ENCODE data around the gene AFG3L2. TPM values are rescaled to one million over a fixed set of nuclear protein-coding genes. Genes with fewer than 3 reads are reported as not detected.

The AFG3L2 gene
- total and polyA plus RNA-seq, 2 experiments from 2014 or later = 44.1 to 60.8 TPM

DNA sequence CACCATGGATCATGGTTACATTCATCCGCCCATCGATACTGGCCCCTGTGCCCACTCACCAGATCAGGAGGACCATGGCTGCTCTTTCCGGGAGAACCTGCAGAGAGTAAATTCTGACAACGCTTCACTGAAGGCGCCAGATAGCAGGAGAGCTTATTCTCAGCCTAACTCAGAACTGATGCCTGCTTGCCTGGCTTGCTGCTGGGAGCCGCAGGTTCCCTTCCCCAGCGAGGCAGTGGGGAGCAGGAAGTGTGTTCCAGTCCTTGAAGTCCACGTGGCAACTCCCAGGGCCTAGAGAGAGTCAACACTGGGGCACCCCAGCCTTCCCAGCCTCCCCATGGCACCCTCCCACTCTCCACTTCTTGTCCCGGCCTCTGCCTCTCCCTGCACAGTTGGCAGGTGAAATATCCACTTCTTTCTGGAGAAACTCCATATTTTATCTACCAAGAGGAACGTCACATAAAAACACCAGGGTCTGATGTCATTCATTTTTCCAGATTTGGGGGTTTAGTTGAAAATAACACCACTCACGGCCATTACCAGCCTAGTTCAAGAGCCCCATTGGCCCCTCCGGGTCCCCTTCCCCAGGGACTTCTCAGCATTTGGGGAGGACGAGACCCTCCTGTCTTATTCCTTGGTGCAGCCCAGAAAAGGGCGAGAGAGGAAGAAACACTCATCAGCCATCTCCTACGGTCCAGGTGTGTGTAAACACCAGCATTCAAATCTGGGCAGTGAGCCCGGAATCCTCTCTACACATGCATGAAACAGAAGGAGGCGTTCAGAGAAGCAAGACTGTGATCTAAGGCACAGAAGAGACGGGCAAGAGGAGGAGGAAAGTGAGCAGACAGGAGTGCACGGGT is 72.4 kb downstream of the AFG3L2 start:
- no peaks in the 10 kb centered on the region for H4K20me1 ChIP-seq (ENCODE audit: insufficient read depth, poor library complexity, severe bottlenecking)
- H3K4me2 ChIP-seq = no peak overlapping the region
- peaks cover 16% of the 10 kb centered on the region for H3K27me3 ChIP-seq
- H3K4me3 ChIP-seq = no peak overlapping the region
- TF ChIP-seq EZH2 (IDR thresholded peaks at IDR 0.05; ENCODE audit: borderline replicate concordance) (no peak), EZH2phosphoT487 (IDR thresholded peaks at IDR 0.05; ENCODE audit: low read depth, severe bottlenecking, unreplicated experiment) (no peak)
- TF ChIP-seq, protein P1, sequence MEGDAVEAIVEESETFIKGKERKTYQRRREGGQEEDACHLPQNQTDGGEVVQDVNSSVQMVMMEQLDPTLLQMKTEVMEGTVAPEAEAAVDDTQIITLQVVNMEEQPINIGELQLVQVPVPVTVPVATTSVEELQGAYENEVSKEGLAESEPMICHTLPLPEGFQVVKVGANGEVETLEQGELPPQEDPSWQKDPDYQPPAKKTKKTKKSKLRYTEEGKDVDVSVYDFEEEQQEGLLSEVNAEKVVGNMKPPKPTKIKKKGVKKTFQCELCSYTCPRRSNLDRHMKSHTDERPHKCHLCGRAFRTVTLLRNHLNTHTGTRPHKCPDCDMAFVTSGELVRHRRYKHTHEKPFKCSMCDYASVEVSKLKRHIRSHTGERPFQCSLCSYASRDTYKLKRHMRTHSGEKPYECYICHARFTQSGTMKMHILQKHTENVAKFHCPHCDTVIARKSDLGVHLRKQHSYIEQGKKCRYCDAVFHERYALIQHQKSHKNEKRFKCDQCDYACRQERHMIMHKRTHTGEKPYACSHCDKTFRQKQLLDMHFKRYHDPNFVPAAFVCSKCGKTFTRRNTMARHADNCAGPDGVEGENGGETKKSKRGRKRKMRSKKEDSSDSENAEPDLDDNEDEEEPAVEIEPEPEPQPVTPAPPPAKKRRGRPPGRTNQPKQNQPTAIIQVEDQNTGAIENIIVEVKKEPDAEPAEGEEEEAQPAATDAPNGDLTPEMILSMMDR (IDR thresholded peaks at IDR 0.05; ENCODE audit: poor library complexity) = no peak
- H3K79me2 ChIP-seq = peaks cover 7% of the 10 kb centered on the region
- no peak overlapping the region for H2AFZ ChIP-seq
- no peak overlapping the region for H3K27ac ChIP-seq
- DNase-seq (ENCODE audit: low spot score) = no peak
- no peaks in the 10 kb centered on the region for H3K9me3 ChIP-seq (ENCODE audit: low read depth)
- peaks cover 22% of the 10 kb centered on the region for H3K4me1 ChIP-seq (ENCODE audit: insufficient read depth)
- 78% methylated on average over 19 of the region's 19 CpGs for WGBS (ENCODE audit: low lambda C conversion rate, missing lambda C conversion rate)
- H3K36me3 ChIP-seq (replicated peaks; ENCODE audit: insufficient read depth, low read depth) = no peaks in the 10 kb centered on the region
- no peaks in the 10 kb centered on the region for H3K9me2 ChIP-seq (replicated peaks; ENCODE audit: insufficient read depth)

- DNase-seq (ENCODE audit: low spot score) = no peak
- Histone ChIP-seq H3K4me2 (no peak overlapping the region), H4K20me1 (ENCODE audit: insufficient read depth, poor library complexity, severe bottlenecking) (no peaks in the 10 kb centered on the region), H3K27ac (no peak overlapping the region), H3K36me3 (replicated peaks; ENCODE audit: insufficient read depth, low read depth) (no peaks in the 10 kb centered on the region), H3K4me3 (no peak overlapping the region), H2AFZ (no peak overlapping the region), H3K27me3 (peaks cover 13% of the 10 kb centered on the region), H3K9me3 (ENCODE audit: low read depth) (no peaks in the 10 kb centered on the region), H3K9me2 (replicated peaks; ENCODE audit: insufficient read depth) (no peaks in the 10 kb centered on the region), H3K79me2 (no peaks in the 10 kb centered on the region), H3K4me1 (ENCODE audit: insufficient read depth) (peaks cover 20% of the 10 kb centered on the region)
- TF ChIP-seq EZH2phosphoT487 (IDR thresholded peaks at IDR 0.05; ENCODE audit: low read depth, severe bottlenecking, unreplicated experiment) (no peak), EZH2 (IDR thresholded peaks at IDR 0.05; ENCODE audit: borderline replicate concordance) (no peak)
- TF ChIP-seq, protein P1 (IDR thresholded peaks at IDR 0.05; ENCODE audit: poor library complexity) = no peak
- WGBS (ENCODE audit: low lambda C conversion rate, missing lambda C conversion rate) = 76% methylated on average over 14 of the region's 14 CpGs
These were observed 74.5 kb downstream of the AFG3L2 start for GRCh38 chr18:12302391-12303147.

- TF ChIP-seq EZH2 (IDR thresholded peaks at IDR 0.05; ENCODE audit: borderline replicate concordance) = no peak
- TF ChIP-seq EZH2phosphoT487 (IDR thresholded peaks at IDR 0.05; ENCODE audit: low read depth, severe bottlenecking, unreplicated experiment) = no peak
- TF ChIP-seq, protein P1 (IDR thresholded peaks at IDR 0.05; ENCODE audit: poor library complexity) = no peak
- 77% methylated on average over 11 of the region's 13 CpGs for WGBS (ENCODE audit: low lambda C conversion rate, missing lambda C conversion rate)
- Histone ChIP-seq H3K79me2 (no peaks in the 10 kb centered on the region), H3K27me3 (peaks cover 3% of the 10 kb centered on the region), H3K9me2 (replicated peaks; ENCODE audit: insufficient read depth) (no peaks in the 10 kb centered on the region), H3K4me1 (ENCODE audit: insufficient read depth) (peaks cover 10% of the 10 kb centered on the region), H3K4me3 (no peak overlapping the region), H3K4me2 (no peak overlapping the region), H4K20me1 (ENCODE audit: insufficient read depth, poor library complexity, severe bottlenecking) (no peaks in the 10 kb centered on the region), H3K36me3 (replicated peaks; ENCODE audit: insufficient read depth, low read depth) (no peaks in the 10 kb centered on the region), H3K9me3 (ENCODE audit: low read depth) (no peaks in the 10 kb centered on the region), H2AFZ (no peak overlapping the region), H3K27ac (no peak overlapping the region)
- no peak for DNase-seq (ENCODE audit: low spot score)
These were observed 75.6 kb downstream of the AFG3L2 start for GRCh38 chr18:12301263-12302005.
